ENCODE measurements around the gene GPSM3. TPM values are rescaled to one million over a fixed set of nuclear protein-coding genes. Genes with fewer than 3 reads are reported as not detected.

The GPSM3 gene, protein sequence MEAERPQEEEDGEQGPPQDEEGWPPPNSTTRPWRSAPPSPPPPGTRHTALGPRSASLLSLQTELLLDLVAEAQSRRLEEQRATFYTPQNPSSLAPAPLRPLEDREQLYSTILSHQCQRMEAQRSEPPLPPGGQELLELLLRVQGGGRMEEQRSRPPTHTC
- total RNA-seq (2021), result 11.8 and 12.0 TPM in 2 replicates
- long read RNA-seq, transcript GPSM3-206 (4 exons, 1,476 nt), result major isoform, 20 of 23 reads
- long read RNA-seq, partial matches to known transcripts, result 0 of 23 reads
- long read RNA-seq, other reads (novel, unspliced or antisense), result 1 of 23 reads

DNA sequence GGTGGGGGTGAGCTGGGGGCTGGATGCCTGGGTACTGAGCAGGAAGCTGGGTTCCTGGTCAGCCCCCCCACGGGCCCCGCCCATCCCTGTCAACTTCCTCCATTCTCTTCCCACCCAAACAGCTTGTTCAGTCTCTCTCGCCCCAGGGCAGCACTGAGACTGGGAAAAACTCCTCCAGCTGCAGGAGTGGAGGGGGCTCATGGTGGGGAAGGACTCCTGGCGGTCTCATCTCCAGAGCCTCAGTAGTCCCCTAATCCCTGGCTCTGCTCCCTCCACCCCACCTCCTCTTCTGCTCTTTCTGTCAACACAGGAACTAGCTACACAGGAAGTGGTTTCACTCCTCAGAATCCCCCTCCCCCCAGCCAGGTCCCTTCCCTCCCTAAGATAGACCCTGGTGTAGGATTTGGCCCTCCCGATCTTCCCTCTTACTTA is at the start of gene GPSM3:
GPSM3 (minus strand) TSS at position 36 of the 432 bp plus-strand sequence. CDS start 130 bp downstream, outside the sequence.
- Mint-ChIP-seq H3K9me3 (no peaks in the 10 kb centered on the region; a peak in 1 of 5 replicates), H3K4me3 (peak within 1 kb of the TSS; percentile 47 to 66; a peak in 4 of 5 replicates), H3K27me3 (ENCODE audit: low read depth) (no peaks in the 10 kb centered on the region), H3K4me1 (peaks cover 59 to 62% of the 10 kb centered on the region in 2 experiments), H3K36me3 (ENCODE audit: insufficient read depth in 1 of 3, low read depth in 3 of 3) (peaks cover 1 to 14% (median 11%) of the 10 kb centered on the region in 3 experiments; a peak in 6 of 7 replicates), H3K27ac (peak within 1 kb of the TSS; percentile 39 to 91 (median 87); a peak in 6 of 7 replicates)
- Histone ChIP-seq H3K23ac (ENCODE audit: insufficient read length, low read depth, low read length) (no peak within 1 kb of the TSS), H2BK12ac (ENCODE audit: insufficient read length, low read depth, low read length) (no peak within 1 kb of the TSS), H2AK5ac (ENCODE audit: insufficient read length, low read length) (no peak within 1 kb of the TSS), H3K18ac (ENCODE audit: insufficient read length, low read depth, low read length) (no peak within 1 kb of the TSS), H4K91ac (ENCODE audit: insufficient read length, low read depth, low read length) (no peak within 1 kb of the TSS), H3K14ac (ENCODE audit: insufficient read depth, low read length) (no peak within 1 kb of the TSS; the same call in 1 of the 2 replicates), H4K8ac (replicated peaks; ENCODE audit: insufficient read length, low read depth, low read length) (no peak within 1 kb of the TSS), H3K4me2 (ENCODE audit: insufficient read depth, insufficient read length, low read length) (peak within 1 kb of the TSS; percentile 44), H3K56ac (ENCODE audit: insufficient read length, low read depth, low read length) (no peak within 1 kb of the TSS), H3K4me1 (ENCODE audit: insufficient read depth, low read length) (peaks cover 7% of the 10 kb centered on the region), H3K4ac (ENCODE audit: low read depth, low read length) (no peak within 1 kb of the TSS), H3K79me1 (ENCODE audit: insufficient read depth, low read depth, low read length, poor library complexity, severe bottlenecking) (no peaks in the 10 kb centered on the region), H3K9me3 (ENCODE audit: control insufficient read depth, low read depth, low read length) (no peaks in the 10 kb centered on the region), H3K23me2 (ENCODE audit: insufficient read length, low read depth, low read length, poor library complexity, severe bottlenecking) (peaks cover 17% of the 10 kb centered on the region), H3K27me3 (ENCODE audit: insufficient read depth, low read length) (no peaks in the 10 kb centered on the region), H3T11ph (ENCODE audit: low read length) (no peak within 1 kb of the TSS), H3K9ac (ENCODE audit: extremely low read depth, insufficient read length, low read length) (no peak within 1 kb of the TSS), H2BK5ac (ENCODE audit: insufficient read length, low read length) (no peak within 1 kb of the TSS), H2AFZ (ENCODE audit: low read length) (no peak within 1 kb of the TSS), H2BK120ac (ENCODE audit: low read depth, low read length, poor library complexity, severe bottlenecking) (no peak within 1 kb of the TSS), H3K27ac (ENCODE audit: insufficient read length, low read depth, low read length) (no peak within 1 kb of the TSS), H2BK20ac (ENCODE audit: low read depth, low read length, poor library complexity, severe bottlenecking) (no peak within 1 kb of the TSS), H3K79me2 (ENCODE audit: insufficient read depth, low read length) (no peaks in the 10 kb centered on the region), H2BK15ac (ENCODE audit: low read depth, low read length) (no peak within 1 kb of the TSS), H4K20me1 (ENCODE audit: control insufficient read depth, insufficient read depth, insufficient read length) (no peaks in the 10 kb centered on the region), H4K5ac (ENCODE audit: insufficient read length, low read depth, low read length) (no peak within 1 kb of the TSS)
- peak; percentile 67 for DNase-seq
- TF ChIP-seq CTCF (conservative IDR thresholded peaks at IDR 0.05), result no peak
- no CpG with 5 or more reads among the region's 5 CpGs for WGBS (ENCODE audit: extremely low coverage, insufficient read length, low lambda C conversion rate)

Data from H9 (cell line).